D721Med (cell line): ENCODE results near the gene UBE2J2.

Experiments
- DNase-seq: peaks from one replicate; pipeline ENCODE4 v3.0.0; 2011; ENCODE audit warnings: low spot score; ENCODE audit not compliant: insufficient read length
- FAIRE-seq: peaks from 2 replicates; lab custom pipeline; 2011; peaks lifted over from hg19 to GRCh38; lab: Jason Lieb, UNC
- CTCF ChIP-seq: IDR thresholded peaks from 2 replicates; pipeline ENCODE4 v1.5.1; 2012; ENCODE audit warnings: mild to moderate bottlenecking, control low read depth; ENCODE audit not compliant: insufficient read depth; ENCODE audit errors: missing control alignments

Gene UBE2J2

GRCh38 chr1:1222575-1223225 lies 51.0 kb downstream of the UBE2J2 start:
- DNase-seq, result no peak
- no peak for FAIRE-seq
- no peak for TF ChIP-seq CTCF

- no peak for DNase-seq
- no peak for FAIRE-seq
- TF ChIP-seq CTCF, result no peak
These were observed 51.6 kb downstream of the UBE2J2 start for GRCh38 chr1:1221887-1222574.

DNA sequence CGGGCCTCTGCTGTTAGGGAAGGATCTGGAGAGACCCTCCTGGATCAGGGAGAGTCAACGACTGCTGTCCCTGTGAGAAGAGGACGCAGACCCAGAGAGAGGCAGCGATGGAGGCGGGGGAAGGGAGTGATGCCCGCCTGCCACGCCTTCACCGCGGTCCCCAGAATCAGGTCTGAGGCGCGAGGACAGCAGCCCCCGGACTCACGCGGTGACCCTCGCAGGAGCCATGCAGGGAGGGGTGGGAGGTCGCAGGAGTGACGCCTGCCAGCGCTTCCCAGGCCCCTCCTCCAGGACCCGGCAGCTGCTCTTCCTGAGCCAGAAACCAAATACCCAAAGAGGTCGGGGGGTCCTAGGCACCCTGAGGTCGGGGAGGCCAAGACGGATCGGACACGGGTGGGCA lies 53.5 kb downstream of the UBE2J2 start:
- TF ChIP-seq CTCF, result no peak
- FAIRE-seq (no peak), DNase-seq (no peak)

- DNase-seq, result no peak
- TF ChIP-seq CTCF, result no peak
- FAIRE-seq, result no peak
These were observed 54.3 kb downstream of the UBE2J2 start for GRCh38 chr1:1219341-1219740.

- FAIRE-seq (no peak), DNase-seq (no peak)
- TF ChIP-seq CTCF, result no peak
These were observed 55.0 kb downstream of the UBE2J2 start for GRCh38 chr1:1218524-1219200.

- no peak for TF ChIP-seq CTCF
- FAIRE-seq (no peak), DNase-seq (no peak)
These were observed 55.8 kb downstream of the UBE2J2 start for GRCh38 chr1:1217621-1218523.
